WTC11 (cell line): ENCODE measurements around the gene MATR3.

Experiments used
- CTCF ChIP-seq: fragments of 200-600 bp; IDR thresholded peaks from 2 replicates; pipeline ENCODE4 v1.8.0; 2022; ENCODE audit warnings: antibody characterized with exemption
- FOXK1 ChIP-seq: sonication (generic); formaldehyde crosslinking; IDR thresholded peaks from 2 replicates; pipeline ENCODE4 v1.8.0; 2022; ENCODE audit warnings: mild to moderate bottlenecking, moderate library complexity, missing genetic modification reagents
- JUN ChIP-seq: sonication (generic); formaldehyde crosslinking; IDR thresholded peaks from 2 replicates; pipeline ENCODE4 v1.8.0; 2023; ENCODE audit warnings: mild to moderate bottlenecking, missing genetic modification reagents
- USF2 ChIP-seq: sonication (generic); formaldehyde crosslinking; IDR thresholded peaks from 2 replicates; pipeline ENCODE4 v1.8.1; 2023; ENCODE audit warnings: mild to moderate bottlenecking, missing genetic modification reagents, moderate library complexity
- ZNF423 ChIP-seq: fragments of 250-450 bp; sonication (Bioruptor Pico); IDR thresholded peaks from 2 replicates; pipeline ENCODE4 v2.1.2; 2022; ENCODE audit warnings: mild to moderate bottlenecking, moderate library complexity

- TF ChIP-seq CTCF (no peak), USF2 (CRISPR knock-in tag) (no peak), JUN (CRISPR knock-in tag) (no peak), ZNF423 (CRISPR knock-in tag) (no peak), FOXK1 (CRISPR knock-in tag) (no peak)
Measured at GRCh38 chr5:139256820-139257219, 36.7 kb upstream of the MATR3 start.
